Loucy (cell line): Measurements from ENCODE around the gene IRF9.

Experiments
- EZH2phosphoT487 ChIP-seq: fragments of 200-600 bp; IDR thresholded peaks from 2 replicates; pipeline ENCODE4 v1.6.1; 2018; ENCODE audit warnings: antibody characterized with exemption, mild to moderate bottlenecking, moderate library complexity, borderline replicate concordance
- TF ChIP-seq, protein P1 (sequence below): fragments of 200-600 bp; sonication (generic); conservative IDR thresholded peaks from 2 replicates; pipeline ENCODE4 v1.5.1; 2014; ENCODE audit warnings: mild to moderate bottlenecking, antibody characterized with exemption, low read length

DNA sequence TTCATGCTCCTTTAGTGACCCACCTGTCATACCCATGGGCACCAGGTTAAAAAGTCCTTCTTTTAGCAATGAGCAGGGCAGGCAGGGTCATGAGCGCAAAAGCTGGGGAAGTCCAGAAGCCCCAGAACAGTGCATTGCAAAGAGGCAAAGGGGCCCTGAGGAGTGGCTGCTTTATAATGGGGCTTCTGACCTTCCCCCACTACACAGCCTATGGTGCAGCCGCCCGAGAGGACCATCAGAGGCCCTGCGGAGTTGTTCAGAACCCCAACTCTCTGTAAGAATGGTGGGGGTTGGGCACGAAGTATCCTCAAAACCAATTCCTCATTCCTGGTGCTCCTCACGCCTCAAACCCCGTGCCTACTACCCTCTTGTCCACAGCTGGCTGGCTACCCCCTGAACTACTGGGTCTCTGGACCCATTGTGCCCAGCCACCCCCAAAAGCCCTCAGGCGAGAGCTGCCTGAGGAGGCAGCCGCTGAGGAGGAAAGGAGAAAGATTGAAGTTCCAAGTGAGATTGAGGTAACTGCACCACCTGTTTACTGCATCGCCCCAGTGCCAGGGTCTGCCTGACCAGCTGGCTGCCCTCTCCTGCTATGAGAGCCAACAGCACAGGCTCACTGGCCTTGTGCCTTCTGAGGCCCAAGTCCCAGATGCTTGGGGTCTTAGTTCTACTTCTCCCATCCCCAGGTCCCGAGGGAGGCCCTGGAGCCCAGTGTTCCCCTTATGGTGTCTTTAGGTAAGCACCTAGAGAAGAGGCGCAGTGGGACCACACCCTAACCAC, 17.5 kb downstream of the IRF9 start:
- TF ChIP-seq, protein P1, sequence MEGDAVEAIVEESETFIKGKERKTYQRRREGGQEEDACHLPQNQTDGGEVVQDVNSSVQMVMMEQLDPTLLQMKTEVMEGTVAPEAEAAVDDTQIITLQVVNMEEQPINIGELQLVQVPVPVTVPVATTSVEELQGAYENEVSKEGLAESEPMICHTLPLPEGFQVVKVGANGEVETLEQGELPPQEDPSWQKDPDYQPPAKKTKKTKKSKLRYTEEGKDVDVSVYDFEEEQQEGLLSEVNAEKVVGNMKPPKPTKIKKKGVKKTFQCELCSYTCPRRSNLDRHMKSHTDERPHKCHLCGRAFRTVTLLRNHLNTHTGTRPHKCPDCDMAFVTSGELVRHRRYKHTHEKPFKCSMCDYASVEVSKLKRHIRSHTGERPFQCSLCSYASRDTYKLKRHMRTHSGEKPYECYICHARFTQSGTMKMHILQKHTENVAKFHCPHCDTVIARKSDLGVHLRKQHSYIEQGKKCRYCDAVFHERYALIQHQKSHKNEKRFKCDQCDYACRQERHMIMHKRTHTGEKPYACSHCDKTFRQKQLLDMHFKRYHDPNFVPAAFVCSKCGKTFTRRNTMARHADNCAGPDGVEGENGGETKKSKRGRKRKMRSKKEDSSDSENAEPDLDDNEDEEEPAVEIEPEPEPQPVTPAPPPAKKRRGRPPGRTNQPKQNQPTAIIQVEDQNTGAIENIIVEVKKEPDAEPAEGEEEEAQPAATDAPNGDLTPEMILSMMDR, result no peak
- TF ChIP-seq EZH2phosphoT487, result no peak
